Adipocyte (in vitro differentiated cells): ENCODE results near the gene FOXA2.

Experiments
- DNase-seq: peaks from one replicate; pipeline ENCODE4 v3.0.0-alpha.2; 2015; ENCODE audit warnings: low read depth
- H3K27me3 ChIP-seq: replicated peaks from 2 replicates; pipeline ENCODE4 v1.7.0; 2013; ENCODE audit warnings: mild to moderate bottlenecking, low read length, moderate library complexity; ENCODE audit not compliant: control insufficient read depth, insufficient read depth
- H3K36me3 ChIP-seq: 2 replicates; pipeline ENCODE4 v1.7.0; 2013; ENCODE audit warnings: low read length, mild to moderate bottlenecking, moderate library complexity; ENCODE audit not compliant: control insufficient read depth, insufficient read depth, severe bottlenecking
- H3K4me1 ChIP-seq: 2 replicates; pipeline ENCODE4 v1.7.0; 2013; ENCODE audit warnings: mild to moderate bottlenecking, low read length, moderate library complexity; ENCODE audit not compliant: control insufficient read depth, insufficient read depth
- H3K4me3 ChIP-seq: 2 replicates; pipeline ENCODE4 v1.7.0; 2013; ENCODE audit warnings: mild to moderate bottlenecking, low read length, moderate library complexity
- H3K9ac ChIP-seq: 2 replicates; pipeline ENCODE4 v1.7.0; 2013; ENCODE audit warnings: mild to moderate bottlenecking, low read length, moderate library complexity
- H3K9me3 ChIP-seq: 2 replicates; pipeline ENCODE4 v1.7.0; 2013; ENCODE audit warnings: mild to moderate bottlenecking, low read length, moderate library complexity; ENCODE audit not compliant: control insufficient read depth

Gene FOXA2

GRCh38 chr20:22576733-22577514 is 7.4 kb downstream of the FOXA2 start:
- H3K27me3 ChIP-seq, result peaks cover 94% of the 10 kb centered on the region
- H3K9me3 ChIP-seq, result no peaks in the 10 kb centered on the region
- no peak overlapping the region for H3K9ac ChIP-seq
- H3K4me3 ChIP-seq, result no peak overlapping the region
- no peak for DNase-seq
- H3K4me1 ChIP-seq, result no peaks in the 10 kb centered on the region
- H3K36me3 ChIP-seq, result no peaks in the 10 kb centered on the region

- Histone ChIP-seq H3K4me1 (no peaks in the 10 kb centered on the region), H3K9ac (no peak overlapping the region), H3K27me3 (peaks cover 94% of the 10 kb centered on the region), H3K4me3 (no peak overlapping the region), H3K36me3 (no peaks in the 10 kb centered on the region), H3K9me3 (no peaks in the 10 kb centered on the region)
- no peak for DNase-seq
Measured at GRCh38 chr20:22576273-22576672, 8.1 kb downstream of the FOXA2 start.

- peaks cover 94% of the 10 kb centered on the region for H3K27me3 ChIP-seq
- H3K9me3 ChIP-seq, result no peaks in the 10 kb centered on the region
- H3K9ac ChIP-seq, result no peak overlapping the region
- H3K36me3 ChIP-seq, result no peaks in the 10 kb centered on the region
- no peak for DNase-seq
- H3K4me1 ChIP-seq, result no peaks in the 10 kb centered on the region
- no peak overlapping the region for H3K4me3 ChIP-seq
Measured at GRCh38 chr20:22575737-22576136, 8.6 kb downstream of the FOXA2 start.

- no peaks in the 10 kb centered on the region for H3K36me3 ChIP-seq
- DNase-seq, result no peak
- no peaks in the 10 kb centered on the region for H3K4me1 ChIP-seq
- no peak overlapping the region for H3K9ac ChIP-seq
- no peaks in the 10 kb centered on the region for H3K9me3 ChIP-seq
- peaks cover 94% of the 10 kb centered on the region for H3K27me3 ChIP-seq
- no peak overlapping the region for H3K4me3 ChIP-seq
Measured at GRCh38 chr20:22575087-22575721, 9.2 kb downstream of the FOXA2 start.

- Histone ChIP-seq H3K9ac (no peak overlapping the region), H3K4me1 (no peaks in the 10 kb centered on the region), H3K9me3 (no peaks in the 10 kb centered on the region), H3K36me3 (no peaks in the 10 kb centered on the region), H3K27me3 (peaks cover 94% of the 10 kb centered on the region), H3K4me3 (no peak overlapping the region)
- DNase-seq, result no peak
Measured at GRCh38 chr20:22574545-22575086, 9.8 kb downstream of the FOXA2 start.

- Histone ChIP-seq H3K9me3 (no peaks in the 10 kb centered on the region), H3K4me1 (no peaks in the 10 kb centered on the region), H3K4me3 (no peak overlapping the region), H3K9ac (no peak overlapping the region), H3K36me3 (no peaks in the 10 kb centered on the region), H3K27me3 (peaks cover 97% of the 10 kb centered on the region)
- no peak for DNase-seq
Measured at GRCh38 chr20:22572491-22572890, 11.9 kb downstream of the FOXA2 start.

DNA sequence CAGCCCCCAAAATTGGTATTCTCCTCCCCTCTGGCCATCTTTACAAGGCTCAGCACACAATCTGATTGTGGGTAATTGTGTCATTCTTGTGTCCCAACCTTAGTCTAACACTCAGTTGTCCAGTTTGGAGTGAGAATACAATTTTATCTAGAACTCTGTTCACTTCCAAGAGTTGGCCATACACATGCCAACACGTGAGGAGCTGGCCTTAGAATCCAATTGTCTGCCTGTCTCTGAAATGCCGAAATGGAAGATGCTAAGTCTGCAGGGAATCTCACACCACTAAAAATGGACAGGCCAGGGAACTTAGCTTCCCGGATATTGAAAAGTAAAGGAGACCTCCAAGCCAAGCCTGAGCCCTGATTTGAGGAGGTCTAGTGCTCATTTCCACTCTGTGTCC is 12.3 kb downstream of the FOXA2 start:
- DNase-seq, result no peak
- no peak overlapping the region for H3K4me3 ChIP-seq
- H3K36me3 ChIP-seq, result no peaks in the 10 kb centered on the region
- H3K27me3 ChIP-seq, result peaks cover 97% of the 10 kb centered on the region
- H3K9ac ChIP-seq, result no peak overlapping the region
- H3K9me3 ChIP-seq, result no peaks in the 10 kb centered on the region
- no peaks in the 10 kb centered on the region for H3K4me1 ChIP-seq

DNA sequence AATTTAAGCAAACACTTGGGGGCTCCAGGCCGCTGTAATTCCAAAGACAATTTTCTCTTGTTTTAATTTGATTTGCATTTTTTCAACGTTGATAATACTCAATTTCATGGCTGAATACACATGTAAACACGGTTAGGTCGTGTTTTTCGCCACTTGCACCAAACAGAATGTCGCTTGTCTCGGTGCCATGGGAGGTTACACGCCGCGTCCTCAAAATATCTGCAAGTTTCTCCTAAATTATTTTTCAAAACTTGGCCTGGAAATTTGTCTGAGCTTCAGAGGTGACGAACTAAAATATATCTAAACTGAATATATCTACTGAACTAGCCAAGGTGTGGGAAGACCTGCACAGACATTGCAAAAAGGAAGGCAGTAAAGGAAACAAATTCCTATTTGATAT is 15.0 kb downstream of the FOXA2 start:
- no peaks in the 10 kb centered on the region for H3K4me1 ChIP-seq
- DNase-seq, result no peak
- no peaks in the 10 kb centered on the region for H3K9me3 ChIP-seq
- H3K4me3 ChIP-seq, result no peak overlapping the region
- no peaks in the 10 kb centered on the region for H3K36me3 ChIP-seq
- H3K27me3 ChIP-seq, result peaks cover 97% of the 10 kb centered on the region
- no peak overlapping the region for H3K9ac ChIP-seq

- Histone ChIP-seq H3K4me3 (no peak overlapping the region), H3K9me3 (no peaks in the 10 kb centered on the region), H3K36me3 (no peaks in the 10 kb centered on the region), H3K4me1 (no peaks in the 10 kb centered on the region), H3K9ac (no peak overlapping the region), H3K27me3 (peaks cover 100% of the 10 kb centered on the region)
- DNase-seq, result no peak
Measured at GRCh38 chr20:22568872-22569344, 15.5 kb downstream of the FOXA2 start.

DNA sequence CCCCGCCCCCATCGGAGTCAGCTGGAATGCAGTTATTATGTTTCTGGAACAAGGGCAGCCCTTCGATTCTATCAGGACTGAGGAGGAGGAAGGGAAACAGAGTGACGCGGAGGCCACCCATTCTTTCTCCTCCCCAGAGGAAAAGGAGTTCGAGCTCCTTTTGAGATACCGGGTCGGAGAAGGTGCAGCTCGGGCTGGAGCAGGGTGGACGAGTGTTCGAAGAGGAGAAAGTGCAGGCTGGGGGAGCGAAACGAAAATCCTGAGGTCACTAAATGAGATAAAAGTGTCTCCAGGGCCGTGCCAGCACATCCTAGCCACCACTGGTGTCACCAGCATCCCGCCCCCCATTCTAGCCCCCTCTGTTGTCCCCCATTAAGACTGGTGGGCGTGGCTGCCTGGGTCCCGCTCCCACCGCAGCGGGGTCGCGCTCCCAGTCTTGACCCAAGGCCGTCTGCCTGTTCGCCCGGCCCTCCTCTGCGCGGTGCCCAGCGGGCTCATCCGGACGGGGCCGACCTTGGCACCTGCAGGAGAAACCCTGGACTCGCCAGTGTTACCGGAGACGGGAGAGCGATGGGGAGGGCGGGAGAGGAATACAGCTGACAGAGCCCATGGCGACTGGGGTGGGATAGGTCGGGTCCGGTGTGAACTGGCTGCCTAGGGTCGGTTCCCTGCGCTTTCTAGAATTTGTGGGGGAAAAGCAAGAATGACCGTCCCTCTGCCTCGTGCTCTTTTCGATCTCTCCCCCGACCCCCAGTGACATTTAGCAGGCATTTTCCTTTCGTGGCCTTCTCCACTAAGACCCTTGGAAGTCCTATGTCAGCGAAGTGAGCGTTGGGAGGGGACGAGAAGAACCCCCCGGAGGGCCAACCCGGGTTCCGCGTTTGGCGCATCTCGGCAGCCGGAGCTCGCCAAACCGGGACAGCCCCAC is 16.2 kb downstream of the FOXA2 start:
- H3K9ac ChIP-seq, result no peak overlapping the region
- H3K4me1 ChIP-seq, result no peaks in the 10 kb centered on the region
- H3K27me3 ChIP-seq, result peaks cover 100% of the 10 kb centered on the region
- H3K4me3 ChIP-seq, result no peak overlapping the region
- H3K9me3 ChIP-seq, result no peaks in the 10 kb centered on the region
- no peak for DNase-seq
- no peaks in the 10 kb centered on the region for H3K36me3 ChIP-seq
